Measurements from ENCODE around the gene TBK1. TPM values are rescaled to one million over a fixed set of nuclear protein-coding genes. Genes with fewer than 3 reads are reported as not detected.

Gene TBK1
- total RNA-seq, 4 donors from 2014 or later, result 21.2 to 24.1 (median 22.6) TPM

GRCh38 chr12:64431791-64432190, 20.1 kb upstream of the TBK1 start:
- WGBS, result 90% methylated on average over 4 of the region's 4 CpGs
- Histone ChIP-seq H3K9me3 (no peaks in the 10 kb centered on the region), H3K4me3 (no peak overlapping the region), H3K27ac (replicated peaks in 1 of 4) (no peak overlapping the region), H3K36me3 (peaks cover 88 to 100% (median 96%) of the 10 kb centered on the region in 4 donors), H3K27me3 (no peaks in the 10 kb centered on the region), H3K4me1 (no peaks in the 10 kb centered on the region)
- intact Hi-C loops (cut with DNase I), result loop anchor here (5.0 kb wide), 1 partner anchor 36 kb away; no protein-coding TSS in a partner anchor
- DNase-seq (ENCODE audit: extremely low spot score), result no peak
- TF ChIP-seq POLR2A (IDR thresholded peaks at IDR 0.05; ENCODE audit: low read depth) (no peak), EP300 (IDR thresholded peaks at IDR 0.05) (no peak), CTCF (IDR thresholded peaks at IDR 0.05) (no peak), POLR2AphosphoS5 (IDR thresholded peaks at IDR 0.05) (no peak)

- Histone ChIP-seq H3K4me3 (no peak overlapping the region), H3K27ac (replicated peaks in 1 of 4) (no peak overlapping the region), H3K27me3 (no peaks in the 10 kb centered on the region), H3K4me1 (no peaks in the 10 kb centered on the region), H3K36me3 (peaks cover 80 to 100% (median 90%) of the 10 kb centered on the region in 4 donors), H3K9me3 (no peaks in the 10 kb centered on the region)
- 90% methylated on average over 5 of the region's 5 CpGs for WGBS
- DNase-seq (ENCODE audit: extremely low spot score), result no peak
- no peak for TF ChIP-seq POLR2AphosphoS5 (IDR thresholded peaks at IDR 0.05)
- TF ChIP-seq CTCF (IDR thresholded peaks at IDR 0.05), result no peak
- TF ChIP-seq EP300 (IDR thresholded peaks at IDR 0.05), result no peak
- TF ChIP-seq POLR2A (IDR thresholded peaks at IDR 0.05; ENCODE audit: low read depth), result no peak
- intact Hi-C loops (cut with DNase I), result loop anchor here (5.0 kb wide), 1 partner anchor 33 kb away; no protein-coding TSS in a partner anchor
Observed at GRCh38 chr12:64433915-64434314, 18.0 kb upstream of the TBK1 start.

- Histone ChIP-seq H3K36me3 (peaks cover 32 to 97% (median 66%) of the 10 kb centered on the region in 4 donors), H3K4me3 (no peak overlapping the region), H3K27ac (replicated peaks in 1 of 4) (no peak overlapping the region), H3K9me3 (no peaks in the 10 kb centered on the region), H3K4me1 (no peaks in the 10 kb centered on the region), H3K27me3 (no peaks in the 10 kb centered on the region)
- intact Hi-C loops (cut with DNase I), result no loop called here
- WGBS, result 97% methylated on average over 1 of the region's 1 CpG
- no peak for DNase-seq (ENCODE audit: extremely low spot score)
- TF ChIP-seq CTCF (IDR thresholded peaks at IDR 0.05) (no peak), POLR2AphosphoS5 (IDR thresholded peaks at IDR 0.05) (no peak)
Observed at GRCh38 chr12:64440100-64440499, 11.8 kb upstream of the TBK1 start.

GRCh38 chr12:64445490-64445889, 6.4 kb upstream of the TBK1 start:
- H3K27ac ChIP-seq (replicated peaks in 1 of 4), result no peak overlapping the region
- no peaks in the 10 kb centered on the region for H3K27me3 ChIP-seq
- H3K9me3 ChIP-seq, result no peaks in the 10 kb centered on the region
- 88% methylated on average over 2 of the region's 2 CpGs for WGBS
- no peaks in the 10 kb centered on the region for H3K4me1 ChIP-seq
- no peak for TF ChIP-seq EP300 (IDR thresholded peaks at IDR 0.05)
- TF ChIP-seq CTCF (IDR thresholded peaks at IDR 0.05), result no peak
- TF ChIP-seq POLR2A (IDR thresholded peaks at IDR 0.05; ENCODE audit: low read depth), result no peak
- TF ChIP-seq POLR2AphosphoS5 (IDR thresholded peaks at IDR 0.05), result no peak
- H3K4me3 ChIP-seq, result no peak overlapping the region
- intact Hi-C loops (cut with DNase I), result no loop called here
- peaks cover 13 to 75% (median 50%) of the 10 kb centered on the region in 4 donors for H3K36me3 ChIP-seq
- no peak for DNase-seq (ENCODE audit: extremely low spot score)

- TF ChIP-seq POLR2A (IDR thresholded peaks at IDR 0.05; ENCODE audit: low read depth) (no peak), CTCF (IDR thresholded peaks at IDR 0.05) (no peak), EP300 (IDR thresholded peaks at IDR 0.05) (no peak), POLR2AphosphoS5 (IDR thresholded peaks at IDR 0.05) (no peak)
- 87% methylated on average over 1 of the region's 1 CpG for WGBS
- no peak for DNase-seq (ENCODE audit: extremely low spot score)
- no peaks in the 10 kb centered on the region for H3K27me3 ChIP-seq
- H3K4me1 ChIP-seq, result peaks cover 4 to 8% (median 6%) of the 10 kb centered on the region in 4 donors
- intact Hi-C loops (cut with DNase I), result no loop called here
- no peaks in the 10 kb centered on the region for H3K9me3 ChIP-seq
- no peak overlapping the region for H3K27ac ChIP-seq (replicated peaks in 1 of 4)
- H3K4me3 ChIP-seq, result no peak overlapping the region
- peaks cover 9 to 69% (median 45%) of the 10 kb centered on the region in 4 donors for H3K36me3 ChIP-seq
Observed at GRCh38 chr12:64446295-64446694, 5.6 kb upstream of the TBK1 start.
